Endothelial cell of umbilical vein (primary cell): ENCODE measurements around the gene SEH1L. TPM values are rescaled to one million over a fixed set of nuclear protein-coding genes. Genes with fewer than 3 reads are reported as not detected.

Experiments
- BruUV-seq: library from RNA; stranded (reverse); fragments of 400-500 nt; replicated peaks from 2 replicates; lab custom pipeline; 2021; lab: Mats Ljungman, UMichigan
- CTCF ChIA-PET: fragments of 300-600, 350-600 bp; sonication (Branson Sonifier 250); formaldehyde crosslinking; loops from one replicate; lab custom pipeline; 2021; ENCODE audit warnings: antibody characterized with exemption, inconsistent platforms; lab: Charles Lee
- POLR2A ChIA-PET: fragments of 300-600, 350-600 bp; sonication (Branson Sonifier 250); formaldehyde crosslinking; loops from one replicate; lab custom pipeline; 2021; ENCODE audit warnings: antibody characterized with exemption, inconsistent platforms; lab: Charles Lee
- DNase-seq: peaks from one replicate; pipeline ENCODE4 v3.0.0-alpha.2; 2011; ENCODE audit warnings: low read depth, low spot score
- FAIRE-seq: peaks from 2 replicates; lab custom pipeline; 2011; peaks lifted over from hg19 to GRCh38; lab: Jason Lieb, UNC
- H2AFZ ChIP-seq: 2 replicates; pipeline ENCODE4 v1.6.0; 2012; ENCODE audit warnings: low read depth, low read length, control low read depth, inconsistent platforms
- H3K27ac ChIP-seq: 2 replicates; pipeline ENCODE4 v1.5.1; 2011; ENCODE audit warnings: low read depth, mild to moderate bottlenecking, control low read depth, low read length, moderate library complexity; ENCODE audit not compliant: insufficient read depth
- H3K27me3 ChIP-seq, 2 experiments: 2 replicates each; pipeline versions ENCODE4 v1.6.0 to v1.6.1; 2011; ENCODE audit warnings: low read length in 2 of 2, mixed read lengths in 1 of 2; ENCODE audit not compliant: control insufficient read depth in 2 of 2, insufficient read depth in 2 of 2
- H3K36me3 ChIP-seq, 2 experiments: 2 replicates in 1 of 2; 3 replicates in 1 of 2; pipeline ENCODE4 v1.5.1; 2011; ENCODE audit warnings: low read length in 2 of 2, mild to moderate bottlenecking in 1 of 2, moderate library complexity in 1 of 2; ENCODE audit not compliant: control insufficient read depth in 2 of 2, insufficient read depth in 2 of 2; ENCODE audit errors: extremely low read depth in 1 of 2
- H3K4me1 ChIP-seq: 3 replicates; pipeline ENCODE4 v1.5.1; 2011; ENCODE audit warnings: mild to moderate bottlenecking, low read length; ENCODE audit not compliant: control insufficient read depth, insufficient read depth; ENCODE audit errors: extremely low read depth
- H3K4me2 ChIP-seq: 2 replicates; pipeline ENCODE4 v1.6.1; 2011; ENCODE audit warnings: low read length, control low read depth, mixed read lengths; ENCODE audit not compliant: insufficient read depth
- H3K4me3 ChIP-seq, 3 experiments: fragments of 200-600 bp in 1 of 3; sonication (generic), shearing (Covaris generic) in 1 of 3; replicated peaks in 1 of 3; 2 replicates each; pipeline ENCODE4 v1.5.1; 2011 to 2016; ENCODE audit warnings: control low read depth in 3 of 3, low read length in 3 of 3, mild to moderate bottlenecking in 2 of 3, inconsistent platforms in 1 of 3, low read depth in 1 of 3, moderate library complexity in 1 of 3; ENCODE audit not compliant: insufficient read depth in 1 of 3
- H3K79me2 ChIP-seq: 2 replicates; pipeline ENCODE4 v1.6.0; 2012; ENCODE audit warnings: low read length, inconsistent platforms; ENCODE audit not compliant: control insufficient read depth, insufficient read depth
- H3K9ac ChIP-seq: replicated peaks from 2 replicates; pipeline ENCODE3; 2011; ENCODE audit warnings: low read length, control low read depth; ENCODE audit not compliant: insufficient read depth; ENCODE audit errors: extremely low read depth
- H3K9me1 ChIP-seq: replicated peaks from 3 replicates; pipeline ENCODE4 v1.6.0; 2011; ENCODE audit warnings: mild to moderate bottlenecking, low read length; ENCODE audit not compliant: control insufficient read depth, insufficient read depth; ENCODE audit errors: extremely low read depth
- H3K9me3 ChIP-seq: replicated peaks from 2 replicates; pipeline ENCODE4 v1.5.1; 2012; ENCODE audit warnings: low read length, inconsistent platforms; ENCODE audit not compliant: control insufficient read depth, insufficient read depth
- H4K20me1 ChIP-seq: replicated peaks from 2 replicates; pipeline ENCODE3; 2011; ENCODE audit warnings: mild to moderate bottlenecking, low read length; ENCODE audit not compliant: control insufficient read depth, insufficient read depth; ENCODE audit errors: extremely low read depth
- EZH2 ChIP-seq: IDR thresholded peaks from 2 replicates; pipeline ENCODE4 v1.6.1; 2012; ENCODE audit warnings: borderline replicate concordance, low read depth, mild to moderate bottlenecking, moderate library complexity, low read length, inconsistent platforms; ENCODE audit not compliant: severe bottlenecking
- FOS ChIP-seq: IDR thresholded peaks from 2 replicates; pipeline ENCODE4 v1.6.1; 2011; ENCODE audit warnings: mild to moderate bottlenecking, low read length, moderate library complexity, borderline replicate concordance; ENCODE audit not compliant: insufficient read depth
- GATA2 ChIP-seq: IDR thresholded peaks from 2 replicates; pipeline ENCODE4 v1.7.0; 2011; ENCODE audit warnings: low read depth, mild to moderate bottlenecking, moderate library complexity, mixed read lengths, low read length; ENCODE audit not compliant: insufficient read length, insufficient read depth
- JUN ChIP-seq: IDR thresholded peaks from 2 replicates; pipeline ENCODE4 v1.6.1; 2011; ENCODE audit warnings: borderline replicate concordance, low read depth; ENCODE audit not compliant: insufficient read length, insufficient read depth
- MAX ChIP-seq: IDR thresholded peaks from 2 replicates; pipeline ENCODE4 v1.6.1; 2011; ENCODE audit not compliant: insufficient read depth, insufficient read length
- MYC ChIP-seq: IDR thresholded peaks from one replicate; pipeline ENCODE4 v1.6.1; 2011; ENCODE audit warnings: mild to moderate bottlenecking, low read depth, low read length
- POLR2A ChIP-seq: IDR thresholded peaks from 2 replicates; pipeline ENCODE4 v1.6.1; 2012; ENCODE audit warnings: low read depth, mild to moderate bottlenecking, control low read depth, low read length
- POLR2AphosphoS5 ChIP-seq: IDR thresholded peaks from 2 replicates; pipeline ENCODE4 v1.6.1; 2012; ENCODE audit warnings: low read depth, mild to moderate bottlenecking, control low read depth, low read length, moderate library complexity; ENCODE audit not compliant: insufficient read depth
- dilution Hi-C: fragments of 300-500 bp; cut with MboI; formaldehyde crosslinking; loops from one replicate; pipeline ENCODE4 v1.15.0; 2019; ENCODE audit warnings: low sequenced_read_pairs; ENCODE audit not compliant: extremely low pct_ligation_motif_present
- intact Hi-C: fragments of 100-400 bp; cut with micrococcal nuclease; formaldehyde crosslinking; loops from one replicate; pipeline ENCODE4 v1.10.0; 2022
- polyA plus RNA-seq, 4 experiments: library from polyadenylated mRNA; depleted of rRNA in 3 of 4; stranded (reverse) in 3 of 4; unstranded in 1 of 4; fragments of >200 nt; gene quantifications; 2 replicates each; pipeline versions ENCODE4 v1.2.1 to v1.2.3, GENCODE V29; 2011 to 2012; ENCODE audit warnings: missing spikeins in 1 of 4
- total RNA-seq: library from RNA; stranded (reverse); gene quantifications from 2 replicates; pipeline ENCODE4 v1.2.3, GENCODE V29; 2021
- TF ChIP-seq, protein P1 (sequence below), 2 donors: IDR thresholded peaks; 1 replicate in 1 of 2; 2 replicates in 1 of 2; pipeline ENCODE4 v1.5.1; 2011; ENCODE audit warnings: low read length in 2 of 2, mild to moderate bottlenecking in 2 of 2, moderate library complexity in 2 of 2, control low read depth in 1 of 2, inconsistent platforms in 1 of 2, low read depth in 1 of 2; ENCODE audit not compliant: insufficient read depth in 1 of 2; ENCODE audit errors: extremely low read depth in 1 of 2

SEH1L gene
- total and polyA plus RNA-seq, 2 donors (not counting 3 experiments of a cell fraction or from before 2014, with no cell fraction given) = 19.8 to 42.8 TPM

DNA sequence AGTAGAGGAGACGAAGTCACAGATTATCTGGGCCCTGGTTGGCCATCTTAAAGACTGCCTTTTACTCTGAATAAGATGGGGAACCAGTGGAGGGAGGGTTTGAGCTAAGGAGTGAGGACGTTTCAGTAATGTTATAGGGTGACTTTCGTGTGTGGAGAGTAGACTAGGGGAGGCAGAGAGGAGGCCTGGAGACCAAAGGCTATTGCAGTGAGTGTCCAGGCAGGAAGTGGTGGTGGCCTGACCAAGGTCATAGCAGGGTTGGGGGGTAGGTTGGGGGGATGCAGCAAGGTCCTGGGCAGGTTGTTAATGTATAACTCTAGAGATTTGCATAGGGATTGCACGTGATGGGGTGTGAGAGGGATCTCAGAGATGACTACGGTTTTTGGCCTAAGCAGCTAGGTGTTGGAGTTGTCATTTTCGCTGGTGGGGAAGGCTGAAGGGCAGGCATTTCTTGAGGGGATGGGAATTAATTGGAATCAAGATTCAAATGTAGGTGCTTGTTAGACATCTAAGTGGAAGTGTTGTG lies 48.2 kb downstream of the SEH1L start:
- no peak overlapping the region for H3K4me2 ChIP-seq
- DNase-seq (no peak), FAIRE-seq (no peak)
- TF ChIP-seq POLR2AphosphoS5 = no peak
- no peak for TF ChIP-seq FOS
- TF ChIP-seq JUN = no peak
- TF ChIP-seq POLR2A = no peak
- TF ChIP-seq GATA2 = no peak
- TF ChIP-seq MYC = no peak
- TF ChIP-seq, protein P1, sequence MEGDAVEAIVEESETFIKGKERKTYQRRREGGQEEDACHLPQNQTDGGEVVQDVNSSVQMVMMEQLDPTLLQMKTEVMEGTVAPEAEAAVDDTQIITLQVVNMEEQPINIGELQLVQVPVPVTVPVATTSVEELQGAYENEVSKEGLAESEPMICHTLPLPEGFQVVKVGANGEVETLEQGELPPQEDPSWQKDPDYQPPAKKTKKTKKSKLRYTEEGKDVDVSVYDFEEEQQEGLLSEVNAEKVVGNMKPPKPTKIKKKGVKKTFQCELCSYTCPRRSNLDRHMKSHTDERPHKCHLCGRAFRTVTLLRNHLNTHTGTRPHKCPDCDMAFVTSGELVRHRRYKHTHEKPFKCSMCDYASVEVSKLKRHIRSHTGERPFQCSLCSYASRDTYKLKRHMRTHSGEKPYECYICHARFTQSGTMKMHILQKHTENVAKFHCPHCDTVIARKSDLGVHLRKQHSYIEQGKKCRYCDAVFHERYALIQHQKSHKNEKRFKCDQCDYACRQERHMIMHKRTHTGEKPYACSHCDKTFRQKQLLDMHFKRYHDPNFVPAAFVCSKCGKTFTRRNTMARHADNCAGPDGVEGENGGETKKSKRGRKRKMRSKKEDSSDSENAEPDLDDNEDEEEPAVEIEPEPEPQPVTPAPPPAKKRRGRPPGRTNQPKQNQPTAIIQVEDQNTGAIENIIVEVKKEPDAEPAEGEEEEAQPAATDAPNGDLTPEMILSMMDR (IDR thresholded peaks at IDR 0.05; ENCODE audit: extremely low read depth in 1 of 2, insufficient read depth in 1 of 2, low read depth in 1 of 2, low read length in 2 of 2) = no peak
- no peak for TF ChIP-seq MAX
- no peak for TF ChIP-seq EZH2
- ChIA-PET POLR2A (interaction anchor here (0.7 kb wide), 1 partner anchor 153 kb away, joined by 5 read pairs; no protein-coding TSS in a partner anchor), CTCF (no interaction called here)
- intact Hi-C loops = no loop called here
- H3K4me1 ChIP-seq = peaks cover 13% of the 10 kb centered on the region
- BruUV-seq = no TSS peak
- H3K27ac ChIP-seq = no peak overlapping the region
- H3K4me3 ChIP-seq = no peak overlapping the region
- H3K27me3 ChIP-seq = no peaks in the 10 kb centered on the region
- dilution Hi-C loops = no loop called here
- H4K20me1 ChIP-seq = no peaks in the 10 kb centered on the region
- H2AFZ ChIP-seq = no peak overlapping the region
- H3K9ac ChIP-seq = no peak overlapping the region
- no peaks in the 10 kb centered on the region for H3K36me3 ChIP-seq
- H3K9me3 ChIP-seq = no peaks in the 10 kb centered on the region
- peaks cover 86% of the 10 kb centered on the region for H3K79me2 ChIP-seq
- no peaks in the 10 kb centered on the region for H3K9me1 ChIP-seq
